GM12878 (cell line): ENCODE measurements around the gene TRPC3. TPM values are rescaled to one million over a fixed set of nuclear protein-coding genes. Genes with fewer than 3 reads are reported as not detected.
A peak's percentile ranks its signal among the peaks of the same experiment; 100 is the strongest.

Source experiments
- ATAC-seq: fragments of 200-7000 bp; cut with Tn5 transposase; 3 replicates; pipeline ENCODE4 v1.9.1; 2020; ENCODE audit warnings: mild to moderate bottlenecking, moderate library complexity
- BruUV-seq: library from RNA; stranded (reverse); fragments of 400-500 nt; replicated peaks from 2 replicates; lab custom pipeline; 2021; lab: Mats Ljungman, UMichigan
- CTCF ChIA-PET: fragments of 300-600 bp; sonication (Branson Sonifier 250); formaldehyde crosslinking; extraction: SDS; loops from one replicate; lab custom pipeline; 2021; ENCODE audit warnings: inconsistent platforms; lab: Yijun Ruan, JAX
- POLR2A ChIA-PET: fragments of 350-600 bp; formaldehyde crosslinking; extraction: SDS; loops from one replicate; lab custom pipeline; 2021; ENCODE audit warnings: inconsistent platforms; lab: Charles Lee
- RAD21 ChIA-PET: fragments of 300-600 bp; sonication (Branson Sonifier 250); formaldehyde crosslinking; loops from one replicate; lab custom pipeline; 2023; ENCODE audit warnings: antibody characterized with exemption; ENCODE audit not compliant: unreplicated experiment; lab: Charles Lee
- SMC1A ChIA-PET: fragments of 300-600 bp; sonication (Branson Sonifier 250); formaldehyde crosslinking; loops from one replicate; lab custom pipeline; 2023; ENCODE audit not compliant: unreplicated experiment, uncharacterized antibody; lab: Charles Lee
- DNase-seq: peaks from one replicate; pipeline ENCODE4 v3.0.0-alpha.2; 2011; ENCODE audit warnings: low read depth, low spot score
- FAIRE-seq: peaks from 3 replicates; lab custom pipeline; 2011; peaks lifted over from hg19 to GRCh38; lab: Jason Lieb, UNC
- H2AFZ ChIP-seq: 2 replicates; pipeline ENCODE4 v1.6.0; 2011; ENCODE audit warnings: low read depth, low read length, control low read depth; ENCODE audit not compliant: control insufficient read depth
- H3K27ac ChIP-seq: 2 replicates; pipeline ENCODE4 v1.5.1; 2011; ENCODE audit warnings: control low read depth; ENCODE audit not compliant: control insufficient read depth, insufficient read depth
- H3K27me3 ChIP-seq, 2 experiments: replicated peaks in 1 of 2; 2 replicates each; pipeline versions ENCODE4 v1.6.0 to v1.6.1; 2011; ENCODE audit warnings: low read length in 1 of 2; ENCODE audit not compliant: control insufficient read depth in 2 of 2, insufficient read depth in 2 of 2
- H3K36me3 ChIP-seq, 2 experiments: 2 replicates each; pipeline ENCODE4 v1.5.1; 2011; ENCODE audit warnings: low read length in 1 of 2; ENCODE audit not compliant: control insufficient read depth in 2 of 2, insufficient read depth in 2 of 2
- H3K4me1 ChIP-seq: 2 replicates; pipeline ENCODE4 v1.6.1; 2011; ENCODE audit warnings: mild to moderate bottlenecking, low read length, moderate library complexity, mixed read lengths; ENCODE audit not compliant: control insufficient read depth, insufficient read depth
- H3K4me2 ChIP-seq: 2 replicates; pipeline ENCODE4 v1.6.0; 2011; ENCODE audit warnings: control low read depth; ENCODE audit not compliant: control insufficient read depth, insufficient read depth
- H3K4me3 ChIP-seq: fragments of 200-600 bp; sonication (generic); 2 replicates; pipeline ENCODE4 v1.5.1; 2016
- H3K79me2 ChIP-seq: 2 replicates; pipeline ENCODE4 v1.6.0; 2011; ENCODE audit warnings: low read length; ENCODE audit not compliant: control insufficient read depth, insufficient read depth
- H3K9ac ChIP-seq: 2 replicates; pipeline ENCODE4 v1.8.0; 2011; ENCODE audit warnings: low read length, control low read depth, mixed read lengths; ENCODE audit not compliant: control insufficient read depth, insufficient read depth
- H3K9me3 ChIP-seq: replicated peaks from 3 replicates; pipeline ENCODE4 v1.5.1; 2011; ENCODE audit warnings: mild to moderate bottlenecking, low read length; ENCODE audit not compliant: control insufficient read depth, insufficient read depth
- H4K20me1 ChIP-seq: 2 replicates; pipeline ENCODE4 v1.6.0; 2011; ENCODE audit not compliant: control insufficient read depth, insufficient read depth
- CREM ChIP-seq: IDR thresholded peaks from 2 replicates; pipeline ENCODE4 v1.6.1; 2014; ENCODE audit warnings: antibody characterized with exemption, low read depth
- EED ChIP-seq: sonication (generic); IDR thresholded peaks from 2 replicates; pipeline ENCODE4 v1.6.1; 2016; ENCODE audit warnings: antibody characterized with exemption, low read depth
- FOS ChIP-seq: IDR thresholded peaks from 3 replicates; pipeline ENCODE4 v1.6.1; 2011; ENCODE audit warnings: borderline replicate concordance; ENCODE audit not compliant: insufficient read length; ENCODE audit errors: extremely low read depth
- HDGF ChIP-seq: fragments of 450-650 bp; IDR thresholded peaks from 2 replicates; pipeline ENCODE4 v1.6.1; 2016; ENCODE audit warnings: antibody characterized with exemption
- IRF4 ChIP-seq: IDR thresholded peaks from 2 replicates; pipeline ENCODE4 v1.6.1; 2011; ENCODE audit warnings: low read depth, low read length
- JUND ChIP-seq: IDR thresholded peaks from 2 replicates; pipeline ENCODE4 v1.6.1; 2012; ENCODE audit warnings: low read depth, mild to moderate bottlenecking, low read length, improper control_type of control experiment, moderate library complexity
- RCOR1 ChIP-seq: conservative IDR thresholded peaks from 2 replicates; pipeline ENCODE4 v1.6.1; 2012; ENCODE audit warnings: low read depth, low read length, improper control_type of control experiment
- TARDBP ChIP-seq: IDR thresholded peaks from 2 replicates; pipeline ENCODE4 v1.6.1; 2016; ENCODE audit warnings: borderline replicate concordance
- TCF7 ChIP-seq: IDR thresholded peaks from 2 replicates; pipeline ENCODE4 v1.6.1; 2014; ENCODE audit warnings: antibody characterized with exemption, borderline replicate concordance
- ZBTB40 ChIP-seq: fragments of 450-650 bp; IDR thresholded peaks from 2 replicates; pipeline ENCODE4 v1.6.1; 2016; ENCODE audit warnings: mild to moderate bottlenecking, moderate library complexity, borderline replicate concordance
- ZNF274 ChIP-seq: IDR thresholded peaks from one replicate; pipeline ENCODE4 v1.8.0; 2011; ENCODE audit not compliant: insufficient read length, insufficient read depth
- WGBS: methylation state at CpG from one replicate; pipeline ENCODE4 v1.1.6; 2016; ENCODE audit warnings: low lambda C conversion rate; ENCODE audit not compliant: insufficient replicate concordance, insufficient coverage; ENCODE audit errors: missing lambda C conversion rate; 5-methylcytosine and 5-hydroxymethylcytosine counted together
- in situ Hi-C: fragments of 300-500 bp; cut with MboI; formaldehyde crosslinking; loops from 9 replicates; pipeline ENCODE4 v1.14.3; 2018; ENCODE audit warnings: mixed read lengths
- intact Hi-C: fragments of 100-400 bp; cut with micrococcal nuclease; formaldehyde crosslinking; loops from one replicate; pipeline ENCODE4 v1.14.2; 2022; ENCODE audit not compliant: unreplicated experiment
- polyA plus RNA-seq, 11 experiments: library from polyadenylated mRNA; depleted of rRNA in 4 of 11; unstranded in 6 of 11; stranded (reverse) in 5 of 11; fragments of >200 nt; fragmentation: Nextera tagmentation in 4 of 11; fragmentation: Illumina TruSeq in 1 of 11; extraction: Ambion mirVana in 4 of 11; extraction: Trizol in 1 of 11; gene quantifications; 1 replicate in 1 of 11; 2 replicates in 10 of 11; pipeline versions ENCODE4 v1.2.1 to v1.2.3, GENCODE V29; 2011 to 2016; ENCODE audit warnings: inconsistent platforms in 2 of 11, missing spikeins in 2 of 11, low read depth in 1 of 11
- total RNA-seq, 4 experiments: library from RNA; depleted of rRNA in 3 of 4; stranded (reverse); fragments of >200 nt in 3 of 4; fragmentation: Illumina TruSeq in 1 of 4; extraction: Trizol in 1 of 4; gene quantifications; 2 replicates each; pipeline versions ENCODE4 v1.2.1 to v1.2.3, GENCODE V29; 2013 to 2021
- TF ChIP-seq, protein P1 (sequence below): fragments of 450-650 bp; IDR thresholded peaks from 2 replicates; pipeline ENCODE4 v1.6.1; 2017; ENCODE audit warnings: mild to moderate bottlenecking
- TF ChIP-seq, protein P2 (sequence below): fragments of 450-650 bp; formaldehyde crosslinking; IDR thresholded peaks from 2 replicates; pipeline ENCODE4 v1.4.0; 2020; ENCODE audit warnings: mild to moderate bottlenecking, moderate library complexity
- TF ChIP-seq, protein P3 (sequence below): IDR thresholded peaks from 2 replicates; pipeline ENCODE4 v1.6.1; 2011; ENCODE audit warnings: borderline replicate concordance, low read depth, mild to moderate bottlenecking, moderate library complexity, low read length; ENCODE audit not compliant: insufficient read depth, poor library complexity, severe bottlenecking

TRPC3 gene
- total and polyA plus RNA-seq, 10 of the 15 experiments (the other 5 are each of a cell fraction or from before 2014, with no cell fraction given) = not detected

DNA sequence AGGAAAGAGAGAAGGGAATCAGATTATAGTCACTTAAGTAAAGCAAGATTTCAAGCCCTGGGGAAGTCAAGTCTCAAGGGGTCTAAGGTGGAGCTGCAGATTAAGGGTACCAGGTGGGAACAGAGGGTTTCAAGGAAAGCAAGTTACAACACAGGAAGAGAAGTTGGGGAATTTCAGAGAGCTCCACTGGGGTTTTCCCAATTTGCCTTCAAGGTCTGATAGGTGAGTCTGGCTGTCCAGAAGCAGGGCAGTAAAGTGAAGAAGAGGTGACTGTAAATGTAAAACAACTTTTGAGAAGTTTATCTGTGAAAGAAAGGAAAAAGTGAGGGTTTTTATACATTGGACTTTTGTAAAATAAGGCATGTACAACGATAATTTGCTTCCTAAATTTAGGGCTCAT, 37.1 kb upstream of the TRPC3 start:
- BruUV-seq = no TSS peak
- intact Hi-C loops = no loop called here
- Histone ChIP-seq H3K27ac (no peak overlapping the region), H2AFZ (peak overlapping the region; percentile 20), H3K9ac (no peak overlapping the region), H3K9me3 (no peaks in the 10 kb centered on the region), H3K79me2 (no peaks in the 10 kb centered on the region), H3K4me2 (no peak overlapping the region), H3K36me3 (no peaks in the 10 kb centered on the region), H3K27me3 (no peaks in the 10 kb centered on the region), H3K4me3 (no peak overlapping the region), H4K20me1 (no peaks in the 10 kb centered on the region), H3K4me1 (no peaks in the 10 kb centered on the region; the same call in 1 of the 2 replicates)
- ChIA-PET SMC1A (interaction anchor here (1.2 to 2.7 kb wide), 4 partner anchors 8 to 120 kb away, joined by 3 to 9 read pairs (median 3); no protein-coding TSS in a partner anchor), RAD21 (no interaction called here), POLR2A (no interaction called here), CTCF (interaction anchor here (1.5 to 1.9 kb wide), 2 partner anchors 14 to 88 kb away, joined by 5 to 7 read pairs; no protein-coding TSS in a partner anchor)
- peak; percentile 34; the same call in 1 of the 3 replicates for ATAC-seq
- FAIRE-seq = no peak
- in situ Hi-C loops = no loop called here
- 30% methylated on average over 1 of the region's 1 CpG for WGBS
- no peak for DNase-seq
- TF ChIP-seq CREM = no peak
- no peak for TF ChIP-seq TARDBP
- TF ChIP-seq EED = no peak
- TF ChIP-seq, protein P1, sequence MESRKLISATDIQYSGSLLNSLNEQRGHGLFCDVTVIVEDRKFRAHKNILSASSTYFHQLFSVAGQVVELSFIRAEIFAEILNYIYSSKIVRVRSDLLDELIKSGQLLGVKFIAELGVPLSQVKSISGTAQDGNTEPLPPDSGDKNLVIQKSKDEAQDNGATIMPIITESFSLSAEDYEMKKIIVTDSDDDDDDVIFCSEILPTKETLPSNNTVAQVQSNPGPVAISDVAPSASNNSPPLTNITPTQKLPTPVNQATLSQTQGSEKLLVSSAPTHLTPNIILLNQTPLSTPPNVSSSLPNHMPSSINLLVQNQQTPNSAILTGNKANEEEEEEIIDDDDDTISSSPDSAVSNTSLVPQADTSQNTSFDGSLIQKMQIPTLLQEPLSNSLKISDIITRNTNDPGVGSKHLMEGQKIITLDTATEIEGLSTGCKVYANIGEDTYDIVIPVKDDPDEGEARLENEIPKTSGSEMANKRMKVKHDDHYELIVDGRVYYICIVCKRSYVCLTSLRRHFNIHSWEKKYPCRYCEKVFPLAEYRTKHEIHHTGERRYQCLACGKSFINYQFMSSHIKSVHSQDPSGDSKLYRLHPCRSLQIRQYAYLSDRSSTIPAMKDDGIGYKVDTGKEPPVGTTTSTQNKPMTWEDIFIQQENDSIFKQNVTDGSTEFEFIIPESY = no peak
- no peak for TF ChIP-seq TCF7
- no peak for TF ChIP-seq HDGF
- TF ChIP-seq ZNF274 = no peak
- no peak for TF ChIP-seq ZBTB40
- no peak for TF ChIP-seq RCOR1
- TF ChIP-seq IRF4 = no peak
- TF ChIP-seq, protein P2, sequence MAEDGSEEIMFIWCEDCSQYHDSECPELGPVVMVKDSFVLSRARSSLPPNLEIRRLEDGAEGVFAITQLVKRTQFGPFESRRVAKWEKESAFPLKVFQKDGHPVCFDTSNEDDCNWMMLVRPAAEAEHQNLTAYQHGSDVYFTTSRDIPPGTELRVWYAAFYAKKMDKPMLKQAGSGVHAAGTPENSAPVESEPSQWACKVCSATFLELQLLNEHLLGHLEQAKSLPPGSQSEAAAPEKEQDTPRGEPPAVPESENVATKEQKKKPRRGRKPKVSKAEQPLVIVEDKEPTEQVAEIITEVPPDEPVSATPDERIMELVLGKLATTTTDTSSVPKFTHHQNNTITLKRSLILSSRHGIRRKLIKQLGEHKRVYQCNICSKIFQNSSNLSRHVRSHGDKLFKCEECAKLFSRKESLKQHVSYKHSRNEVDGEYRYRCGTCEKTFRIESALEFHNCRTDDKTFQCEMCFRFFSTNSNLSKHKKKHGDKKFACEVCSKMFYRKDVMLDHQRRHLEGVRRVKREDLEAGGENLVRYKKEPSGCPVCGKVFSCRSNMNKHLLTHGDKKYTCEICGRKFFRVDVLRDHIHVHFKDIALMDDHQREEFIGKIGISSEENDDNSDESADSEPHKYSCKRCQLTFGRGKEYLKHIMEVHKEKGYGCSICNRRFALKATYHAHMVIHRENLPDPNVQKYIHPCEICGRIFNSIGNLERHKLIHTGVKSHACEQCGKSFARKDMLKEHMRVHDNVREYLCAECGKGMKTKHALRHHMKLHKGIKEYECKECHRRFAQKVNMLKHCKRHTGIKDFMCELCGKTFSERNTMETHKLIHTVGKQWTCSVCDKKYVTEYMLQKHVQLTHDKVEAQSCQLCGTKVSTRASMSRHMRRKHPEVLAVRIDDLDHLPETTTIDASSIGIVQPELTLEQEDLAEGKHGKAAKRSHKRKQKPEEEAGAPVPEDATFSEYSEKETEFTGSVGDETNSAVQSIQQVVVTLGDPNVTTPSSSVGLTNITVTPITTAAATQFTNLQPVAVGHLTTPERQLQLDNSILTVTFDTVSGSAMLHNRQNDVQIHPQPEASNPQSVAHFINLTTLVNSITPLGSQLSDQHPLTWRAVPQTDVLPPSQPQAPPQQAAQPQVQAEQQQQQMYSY (CRISPR knock-in tag) = no peak
- TF ChIP-seq FOS = no peak
- no peak for TF ChIP-seq JUND
- TF ChIP-seq, protein P3, sequence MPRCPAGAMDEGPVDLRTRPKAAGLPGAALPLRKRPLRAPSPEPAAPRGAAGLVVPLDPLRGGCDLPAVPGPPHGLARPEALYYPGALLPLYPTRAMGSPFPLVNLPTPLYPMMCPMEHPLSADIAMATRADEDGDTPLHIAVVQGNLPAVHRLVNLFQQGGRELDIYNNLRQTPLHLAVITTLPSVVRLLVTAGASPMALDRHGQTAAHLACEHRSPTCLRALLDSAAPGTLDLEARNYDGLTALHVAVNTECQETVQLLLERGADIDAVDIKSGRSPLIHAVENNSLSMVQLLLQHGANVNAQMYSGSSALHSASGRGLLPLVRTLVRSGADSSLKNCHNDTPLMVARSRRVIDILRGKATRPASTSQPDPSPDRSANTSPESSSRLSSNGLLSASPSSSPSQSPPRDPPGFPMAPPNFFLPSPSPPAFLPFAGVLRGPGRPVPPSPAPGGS = no peak
